Panc1 (cell line): ENCODE data around the gene INF2.
"Not testable (repeated sequence)": the region's sequence is repeated elsewhere in the genome, so short reads cannot be mapped to it uniquely, and the experiment has no call there.

ENCODE experiments used
- POLR2AphosphoS5 ChIP-seq: IDR thresholded peaks from 2 replicates; pipeline ENCODE4 v1.6.1; 2012; ENCODE audit warnings: mild to moderate bottlenecking, low read depth, low read length, moderate library complexity
- TF ChIP-seq, protein P1 (sequence below): fragments of 450-650 bp; IDR thresholded peaks from 2 replicates; pipeline ENCODE4 v1.5.1; 2017; ENCODE audit warnings: mild to moderate bottlenecking

DNA sequence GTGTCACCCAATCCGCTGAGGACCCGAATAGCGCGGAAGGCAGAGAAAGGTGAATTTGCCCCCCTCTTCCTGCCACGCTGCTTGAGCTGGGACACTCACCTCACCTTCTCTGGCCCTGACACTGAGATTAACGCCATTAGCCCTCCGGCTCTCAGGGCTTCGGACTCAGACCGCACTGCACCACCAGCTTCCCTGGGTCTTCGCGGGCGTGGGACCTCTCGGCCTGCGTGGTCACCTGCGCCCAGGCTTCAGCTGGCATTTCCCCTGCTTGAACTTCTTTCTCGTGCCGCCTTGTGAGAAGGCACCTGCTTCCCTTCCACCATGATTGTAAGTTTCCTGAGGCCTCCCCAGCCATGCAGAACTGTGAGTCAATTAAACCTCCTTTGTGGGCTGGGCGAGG is 26.9 kb upstream of the INF2 start:
- TF ChIP-seq, protein P1, sequence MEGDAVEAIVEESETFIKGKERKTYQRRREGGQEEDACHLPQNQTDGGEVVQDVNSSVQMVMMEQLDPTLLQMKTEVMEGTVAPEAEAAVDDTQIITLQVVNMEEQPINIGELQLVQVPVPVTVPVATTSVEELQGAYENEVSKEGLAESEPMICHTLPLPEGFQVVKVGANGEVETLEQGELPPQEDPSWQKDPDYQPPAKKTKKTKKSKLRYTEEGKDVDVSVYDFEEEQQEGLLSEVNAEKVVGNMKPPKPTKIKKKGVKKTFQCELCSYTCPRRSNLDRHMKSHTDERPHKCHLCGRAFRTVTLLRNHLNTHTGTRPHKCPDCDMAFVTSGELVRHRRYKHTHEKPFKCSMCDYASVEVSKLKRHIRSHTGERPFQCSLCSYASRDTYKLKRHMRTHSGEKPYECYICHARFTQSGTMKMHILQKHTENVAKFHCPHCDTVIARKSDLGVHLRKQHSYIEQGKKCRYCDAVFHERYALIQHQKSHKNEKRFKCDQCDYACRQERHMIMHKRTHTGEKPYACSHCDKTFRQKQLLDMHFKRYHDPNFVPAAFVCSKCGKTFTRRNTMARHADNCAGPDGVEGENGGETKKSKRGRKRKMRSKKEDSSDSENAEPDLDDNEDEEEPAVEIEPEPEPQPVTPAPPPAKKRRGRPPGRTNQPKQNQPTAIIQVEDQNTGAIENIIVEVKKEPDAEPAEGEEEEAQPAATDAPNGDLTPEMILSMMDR = not testable (repeated sequence)
- not testable (repeated sequence) for TF ChIP-seq POLR2AphosphoS5
